DND-41 (cell line): ENCODE measurements around the gene TRIM9.

Source experiments
- ATAC-seq: fragments of 200-7000 bp; cut with Tn5 transposase; 3 replicates; pipeline ENCODE4 v1.9.1; 2021; ENCODE audit warnings: low read depth; ENCODE audit not compliant: insufficient read depth
- DNase-seq: peaks from one replicate; pipeline ENCODE4 v3.0.0-alpha.2; 2020
- H2AFZ ChIP-seq: 2 replicates; pipeline ENCODE4 v1.6.0; 2012; ENCODE audit warnings: low read depth, low read length
- H3K27ac ChIP-seq: 2 replicates; pipeline ENCODE4 v1.5.1; 2012; ENCODE audit warnings: low read length, inconsistent platforms
- H3K27me3 ChIP-seq: fragments of 200-600 bp; sonication (generic); 2 replicates; pipeline ENCODE4 v1.6.0; 2012; ENCODE audit warnings: low read length, mild to moderate bottlenecking, inconsistent platforms; ENCODE audit not compliant: insufficient read depth, poor library complexity
- H3K36me3 ChIP-seq: 2 replicates; pipeline ENCODE4 v1.5.1; 2012; ENCODE audit warnings: low read length, inconsistent platforms; ENCODE audit not compliant: insufficient read depth
- H3K4me1 ChIP-seq: 2 replicates; pipeline ENCODE4 v1.5.1; 2012; ENCODE audit warnings: mild to moderate bottlenecking, low read length; ENCODE audit not compliant: insufficient read depth
- H3K4me2 ChIP-seq: 2 replicates; pipeline ENCODE4 v1.6.0; 2012; ENCODE audit warnings: mild to moderate bottlenecking, moderate library complexity, low read length, inconsistent platforms; ENCODE audit not compliant: insufficient read depth
- H3K4me3 ChIP-seq, 2 experiments: fragments of 200-600 bp in 1 of 2; shearing (Covaris generic) in 1 of 2; 2 replicates each; pipeline ENCODE4 v1.5.1; 2012 to 2016; ENCODE audit warnings: inconsistent platforms in 2 of 2, low read length in 2 of 2, mild to moderate bottlenecking in 2 of 2, low read depth in 1 of 2, moderate library complexity in 1 of 2
- H3K79me2 ChIP-seq: 2 replicates; pipeline ENCODE4 v1.6.0; 2012; ENCODE audit warnings: low read length, inconsistent platforms; ENCODE audit not compliant: insufficient read depth
- H3K9ac ChIP-seq: 2 replicates; pipeline ENCODE4 v1.6.0; 2012; ENCODE audit warnings: low read depth, mild to moderate bottlenecking, inconsistent platforms, low read length, moderate library complexity
- H3K9me3 ChIP-seq: 2 replicates; pipeline ENCODE4 v1.5.1; 2012; ENCODE audit warnings: low read length, moderate library complexity, mild to moderate bottlenecking, inconsistent platforms; ENCODE audit not compliant: insufficient read depth, severe bottlenecking
- H4K20me1 ChIP-seq: 2 replicates; pipeline ENCODE4 v1.6.0; 2012; ENCODE audit warnings: low read length; ENCODE audit not compliant: insufficient read depth
- CTCF ChIP-seq: IDR thresholded peaks from 2 replicates; pipeline ENCODE4 v1.5.1; 2012; ENCODE audit warnings: borderline replicate concordance, low read length, moderate library complexity, mild to moderate bottlenecking; ENCODE audit not compliant: poor library complexity, severe bottlenecking; ENCODE audit errors: extremely low read depth
- EZH2 ChIP-seq: IDR thresholded peaks from 3 replicates; pipeline ENCODE4 v1.6.1; 2012; ENCODE audit warnings: borderline replicate concordance, low read depth, mild to moderate bottlenecking, moderate library complexity, low read length, inconsistent platforms; ENCODE audit not compliant: severe bottlenecking

The TRIM9 gene

GRCh38 chr14:50977863-50978528 lies 116.9 kb downstream of the TRIM9 start:
- ATAC-seq (no peak), DNase-seq (no peak)
- no peak overlapping the region for H2AFZ ChIP-seq
- H3K4me1 ChIP-seq = no peaks in the 10 kb centered on the region
- H3K9me3 ChIP-seq = no peaks in the 10 kb centered on the region
- no peak for TF ChIP-seq EZH2
- no peak for TF ChIP-seq CTCF
- H3K27ac ChIP-seq = no peak overlapping the region
- no peaks in the 10 kb centered on the region for H3K79me2 ChIP-seq
- no peaks in the 10 kb centered on the region for H4K20me1 ChIP-seq
- no peak overlapping the region for H3K9ac ChIP-seq
- H3K4me3 ChIP-seq = no peak overlapping the region
- H3K4me2 ChIP-seq = no peak overlapping the region
- no peaks in the 10 kb centered on the region for H3K27me3 ChIP-seq
- peaks cover 3% of the 10 kb centered on the region; the same call in 1 of the 2 replicates for H3K36me3 ChIP-seq

GRCh38 chr14:50974118-50974517 lies 120.8 kb downstream of the TRIM9 start:
- Histone ChIP-seq H3K27me3 (no peaks in the 10 kb centered on the region), H3K27ac (no peak overlapping the region), H4K20me1 (no peaks in the 10 kb centered on the region), H3K4me2 (no peak overlapping the region), H3K36me3 (no peaks in the 10 kb centered on the region), H3K4me3 (no peak overlapping the region), H3K79me2 (no peaks in the 10 kb centered on the region), H3K9ac (no peak overlapping the region), H2AFZ (no peak overlapping the region), H3K9me3 (no peaks in the 10 kb centered on the region), H3K4me1 (no peaks in the 10 kb centered on the region)
- no peak for ATAC-seq
- TF ChIP-seq EZH2 (no peak), CTCF (no peak)
- no peak for DNase-seq

GRCh38 chr14:50972734-50973133 lies 122.2 kb downstream of the TRIM9 start:
- Histone ChIP-seq H3K27ac (no peak overlapping the region), H2AFZ (no peak overlapping the region), H4K20me1 (no peaks in the 10 kb centered on the region), H3K9ac (no peak overlapping the region), H3K4me1 (no peaks in the 10 kb centered on the region), H3K9me3 (no peaks in the 10 kb centered on the region), H3K27me3 (no peaks in the 10 kb centered on the region), H3K4me3 (no peak overlapping the region), H3K79me2 (no peaks in the 10 kb centered on the region), H3K4me2 (no peak overlapping the region), H3K36me3 (no peaks in the 10 kb centered on the region)
- TF ChIP-seq CTCF = no peak
- TF ChIP-seq EZH2 = no peak
- DNase-seq (no peak), ATAC-seq (no peak)
